Esophagus squamous epithelium (tissue), 5 donors: ENCODE data around the gene SLC37A3. TPM values are rescaled to one million over a fixed set of nuclear protein-coding genes. Genes with fewer than 3 reads are reported as not detected.

Source experiments
- DNase-seq: peaks from one replicate; lab custom pipeline; 2025; lab: John Stamatoyannopoulos, UW
- H3K27ac ChIP-seq, 4 donors: fragments of 200-600 bp; sonication (generic); one replicate each; pipeline ENCODE4 v1.5.1; 2016 to 2019; ENCODE audit warnings: mild to moderate bottlenecking in 1 of 4
- H3K27me3 ChIP-seq, 4 donors: fragments of 200-600 bp; sonication (generic); 1 replicate in 3 of 4; 2 replicates in 1 of 4; pipeline versions ENCODE4 v1.5.1 to v1.6.0; 2017 to 2021; ENCODE audit warnings: antibody characterized with exemption in 1 of 4
- H3K36me3 ChIP-seq, 3 donors: fragments of 200-600 bp; sonication (generic); one replicate each; pipeline ENCODE4 v1.5.1; 2016 to 2019
- H3K4me1 ChIP-seq, 3 donors: fragments of 200-600 bp; sonication (generic); one replicate each; pipeline ENCODE4 v1.5.1; 2017 to 2019
- H3K4me3 ChIP-seq, 4 donors: fragments of 200-600 bp; sonication (generic); 1 replicate in 3 of 4; 2 replicates in 1 of 4; pipeline ENCODE4 v1.5.1; 2016 to 2019; ENCODE audit warnings: mild to moderate bottlenecking in 2 of 4, moderate library complexity in 1 of 4
- H3K9me3 ChIP-seq, 3 donors: fragments of 200-600 bp; sonication (generic); one replicate each; pipeline ENCODE4 v1.5.1; 2016 to 2019
- CTCF ChIP-seq, 6 experiments: fragments of 450-650 bp in 4 of 6; fragments of 200-600 bp in 2 of 6; sonication (generic) in 2 of 6; IDR thresholded peaks; one replicate each; pipeline ENCODE4 v1.5.1; 2016 to 2019; ENCODE audit warnings: antibody characterized with exemption in 6 of 6, mild to moderate bottlenecking in 4 of 6, moderate library complexity in 4 of 6
- POLR2A ChIP-seq, 4 donors: fragments of 450-650 bp; IDR thresholded peaks; one replicate each; pipeline ENCODE4 v1.6.1; 2017; ENCODE audit warnings: antibody characterized with exemption in 4 of 4, mild to moderate bottlenecking in 4 of 4, moderate library complexity in 3 of 4
- WGBS, 2 donors: methylation state at CpG; one replicate each; pipeline ENCODE4 v1.1.5; 2018; 5-methylcytosine and 5-hydroxymethylcytosine counted together
- intact Hi-C: fragments of 100-400 bp; cut with DNase I; formaldehyde crosslinking; loops from one replicate; pipeline ENCODE4 v1.15.0; 2022
- total RNA-seq, 4 donors: library from RNA; depleted of rRNA; stranded (reverse); fragments of >200 nt; gene quantifications; one replicate each; pipeline ENCODE4 v1.1.0, GENCODE V29; 2016
- donor health status: DM: yes; HTN: yes; CAD: no.

Gene SLC37A3
- total RNA-seq, 4 donors from 2014 or later = 17.8 to 44.4 (median 20.9) TPM

- no peaks in the 10 kb centered on the region for H3K27me3 ChIP-seq
- H3K36me3 ChIP-seq = peaks cover 0 to 31% (median 0%) of the 10 kb centered on the region in 3 donors
- no peaks in the 10 kb centered on the region for H3K9me3 ChIP-seq
- DNase-seq = no peak
- no peak overlapping the region for H3K27ac ChIP-seq
- H3K4me1 ChIP-seq = peaks cover 0 to 6% (median 0%) of the 10 kb centered on the region in 3 donors
- H3K4me3 ChIP-seq = no peak overlapping the region
- WGBS, 2 donors = 91% methylated on average over 6 of the region's 6 CpGs
- no peak for TF ChIP-seq CTCF (IDR thresholded peaks at IDR 0.05)
- no peak for TF ChIP-seq POLR2A (IDR thresholded peaks at IDR 0.05)
- intact Hi-C loops = no loop called here
Measured at GRCh38 chr7:140383954-140384713, 14.2 kb downstream of the SLC37A3 start.

- WGBS, 2 donors = 69 to 74% methylated on average over 8 of the region's 8 CpGs
- TF ChIP-seq POLR2A (IDR thresholded peaks at IDR 0.05) (no peak), CTCF (IDR thresholded peaks at IDR 0.05) (no peak)
- Histone ChIP-seq H3K27ac (no peak overlapping the region), H3K36me3 (peaks cover 0 to 70% (median 7%) of the 10 kb centered on the region in 3 donors), H3K4me3 (no peak overlapping the region), H3K4me1 (no peaks in the 10 kb centered on the region), H3K27me3 (no peaks in the 10 kb centered on the region), H3K9me3 (no peaks in the 10 kb centered on the region)
- intact Hi-C loops = no loop called here
- DNase-seq = no peak
Measured at GRCh38 chr7:140375892-140376730, 22.2 kb downstream of the SLC37A3 start.

GRCh38 chr7:140375323-140375722, 23.0 kb downstream of the SLC37A3 start:
- H3K27me3 ChIP-seq = no peaks in the 10 kb centered on the region
- H3K9me3 ChIP-seq = no peaks in the 10 kb centered on the region
- H3K36me3 ChIP-seq = peaks cover 0 to 63% (median 7%) of the 10 kb centered on the region in 3 donors
- intact Hi-C loops = no loop called here
- no peak overlapping the region for H3K4me3 ChIP-seq
- 89 to 91% methylated on average over 9 of the region's 9 CpGs for WGBS, 2 donors
- TF ChIP-seq POLR2A (IDR thresholded peaks at IDR 0.05) = no peak
- no peak for TF ChIP-seq CTCF (IDR thresholded peaks at IDR 0.05)
- H3K4me1 ChIP-seq = no peaks in the 10 kb centered on the region
- DNase-seq = no peak
- H3K27ac ChIP-seq = no peak overlapping the region

- intact Hi-C loops = no loop called here
- Histone ChIP-seq H3K36me3 (peaks cover 0 to 43% (median 6%) of the 10 kb centered on the region in 3 donors), H3K9me3 (no peaks in the 10 kb centered on the region), H3K4me3 (no peak overlapping the region), H3K27me3 (no peaks in the 10 kb centered on the region), H3K4me1 (peaks cover 0 to 7% (median 0%) of the 10 kb centered on the region in 3 donors), H3K27ac (no peak overlapping the region)
- 93 to 98% methylated on average over 4 of the region's 4 CpGs for WGBS, 2 donors
- DNase-seq = no peak
- TF ChIP-seq CTCF (IDR thresholded peaks at IDR 0.05) (no peak), POLR2A (IDR thresholded peaks at IDR 0.05) (no peak)
Measured at GRCh38 chr7:140369294-140369693, 29.0 kb downstream of the SLC37A3 start.

- TF ChIP-seq POLR2A (IDR thresholded peaks at IDR 0.05) (no peak), CTCF (IDR thresholded peaks at IDR 0.05) (no peak)
- Histone ChIP-seq H3K4me1 (peaks cover 0 to 7% (median 0%) of the 10 kb centered on the region in 3 donors), H3K27ac (no peak overlapping the region), H3K27me3 (no peaks in the 10 kb centered on the region), H3K9me3 (no peaks in the 10 kb centered on the region), H3K4me3 (no peak overlapping the region), H3K36me3 (peaks cover 0 to 44% (median 6%) of the 10 kb centered on the region in 3 donors)
- no peak for DNase-seq
- 87 to 90% methylated on average over 9 of the region's 9 CpGs for WGBS, 2 donors
- intact Hi-C loops = no loop called here
Measured at GRCh38 chr7:140367528-140367927, 30.8 kb downstream of the SLC37A3 start.
